Bone marrow (tissue), 2 donors: Measurements from ENCODE around the gene MCTP1.

Experiments used
- DNase-seq, 2 donors: peaks; one replicate each; lab custom pipeline; 2025; lab: John Stamatoyannopoulos, UW

MCTP1 gene

GRCh38 chr5:94699562-94699961, 585.3 kb downstream of the MCTP1 start:
- DNase-seq = no peak

GRCh38 chr5:94698197-94698596, 586.7 kb downstream of the MCTP1 start:
- no peak for DNase-seq

GRCh38 chr5:94694671-94695070, 590.2 kb downstream of the MCTP1 start:
- no peak for DNase-seq

- no peak for DNase-seq
Measured at GRCh38 chr5:94693845-94694370, 591.0 kb downstream of the MCTP1 start.

GRCh38 chr5:94693043-94693822, 591.7 kb downstream of the MCTP1 start:
- peak in 1 of 2 donors; percentile 20 for DNase-seq

GRCh38 chr5:94692581-94692980, 592.3 kb downstream of the MCTP1 start:
- DNase-seq = no peak

GRCh38 chr5:94691949-94692348, 592.9 kb downstream of the MCTP1 start:
- no peak for DNase-seq

- no peak for DNase-seq
Measured at GRCh38 chr5:94691291-94691690, 593.6 kb downstream of the MCTP1 start.

GRCh38 chr5:94690778-94691177, 594.1 kb downstream of the MCTP1 start:
- no peak for DNase-seq

- DNase-seq = no peak
Measured at GRCh38 chr5:94689908-94690307, 595.0 kb downstream of the MCTP1 start.

GRCh38 chr5:94682814-94683520, 601.9 kb downstream of the MCTP1 start:
- DNase-seq = no peak

- no peak for DNase-seq
Measured at GRCh38 chr5:94675965-94676618, 608.8 kb downstream of the MCTP1 start.

- DNase-seq = no peak
Measured at GRCh38 chr5:94674490-94675382, 610.2 kb downstream of the MCTP1 start.

- no peak for DNase-seq
Measured at GRCh38 chr5:94672746-94673145, 612.1 kb downstream of the MCTP1 start.

- DNase-seq = no peak
Measured at GRCh38 chr5:94670726-94671125, 614.2 kb downstream of the MCTP1 start.

GRCh38 chr5:94667937-94668336, 617.0 kb downstream of the MCTP1 start:
- no peak for DNase-seq

GRCh38 chr5:94661086-94661485, 623.8 kb downstream of the MCTP1 start:
- no peak for DNase-seq

GRCh38 chr5:94660506-94660905, 624.4 kb downstream of the MCTP1 start:
- no peak for DNase-seq

GRCh38 chr5:94658272-94658671, 626.6 kb downstream of the MCTP1 start:
- DNase-seq = no peak
